Measurements from ENCODE around the gene PITPNC1. TPM values are rescaled to one million over a fixed set of nuclear protein-coding genes. Genes with fewer than 3 reads are reported as not detected.

The PITPNC1 gene
- polyA plus RNA-seq, 1 of the 3 experiments (the other 2 are of a cell fraction) = 18.4 TPM

DNA sequence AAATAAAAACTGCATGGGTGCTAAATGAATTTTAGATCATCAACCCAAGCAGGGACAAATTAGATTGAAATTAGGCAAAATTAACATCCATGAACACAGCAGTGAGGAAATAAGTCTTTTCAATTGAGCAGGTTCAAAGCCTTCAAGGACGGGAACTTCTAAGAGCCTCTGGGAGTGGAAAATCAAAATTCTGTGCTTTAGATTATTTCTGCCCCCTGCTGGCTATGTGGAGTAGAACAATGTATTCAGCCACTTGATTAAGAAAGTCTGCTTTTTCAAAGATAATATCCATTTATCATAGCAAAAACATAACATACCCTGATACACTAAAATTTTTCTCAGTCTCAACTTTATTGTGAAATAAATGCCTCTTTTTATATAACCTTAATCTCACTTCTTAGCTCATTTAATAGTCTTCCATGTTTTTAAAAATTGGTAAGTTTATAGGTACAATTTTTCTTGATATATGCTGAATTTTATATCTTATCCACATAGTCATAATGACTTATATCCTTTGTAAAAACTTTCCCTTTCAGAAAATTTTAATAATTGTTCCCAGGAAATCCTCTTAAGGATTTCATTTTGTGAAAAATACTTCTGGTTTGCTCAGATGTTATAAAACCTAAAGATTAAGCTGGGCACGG lies 312.6 kb downstream of the PITPNC1 start:
- no peaks in the 10 kb centered on the region for H3K9me2 ChIP-seq
- TF ChIP-seq CHD2 (IDR thresholded peaks at IDR 0.05; ENCODE audit: low read length, partially characterized antibody) (peak; percentile 24), POLR2AphosphoS5 (IDR thresholded peaks at IDR 0.05; ENCODE audit: low read depth, low read length) (no peak), NRF1 (IDR thresholded peaks at IDR 0.05; ENCODE audit: low read depth, low read length) (peak; percentile 31), CTCF (IDR thresholded peaks at IDR 0.05) (peak; percentile 99), SMC3 (IDR thresholded peaks at IDR 0.05; ENCODE audit: low read depth, low read length) (peak; percentile 87), JUND (IDR thresholded peaks at IDR 0.05) (no peak), YY1 (IDR thresholded peaks at IDR 0.05; ENCODE audit: low read depth) (no peak), EZH2phosphoT487 (IDR thresholded peaks at IDR 0.05; ENCODE audit: borderline replicate concordance, low read depth) (no peak), FOXM1 (IDR thresholded peaks at IDR 0.05; ENCODE audit: low read depth) (no peak), RXRA (IDR thresholded peaks at IDR 0.05; ENCODE audit: borderline replicate concordance, low read depth) (no peak), RCOR1 (IDR thresholded peaks at IDR 0.05; ENCODE audit: low read length) (peak; percentile 33; the same call in 1 of the 2 replicates), MXI1 (IDR thresholded peaks at IDR 0.05; ENCODE audit: low read depth, low read length) (no peak), TCF12 (IDR thresholded peaks at IDR 0.05) (peak; percentile 10; the same call in 1 of the 2 replicates), FOSL2 (IDR thresholded peaks at IDR 0.05; ENCODE audit: borderline replicate concordance, low read depth) (no peak), FOXJ3 (CRISPR knock-in tag; IDR thresholded peaks at IDR 0.05) (no peak), USF1 (IDR thresholded peaks at IDR 0.05; ENCODE audit: borderline replicate concordance, low read depth) (no peak), TAF1 (IDR thresholded peaks at IDR 0.05; ENCODE audit: borderline replicate concordance, low read depth, low read length) (no peak), EP300 (IDR thresholded peaks at IDR 0.05; ENCODE audit: borderline replicate concordance in 1 of 2, low read depth in 1 of 2, low read length in 1 of 2) (no peak), RFX5 (IDR thresholded peaks at IDR 0.05; ENCODE audit: low read length) (no peak)
- TF ChIP-seq, protein P1, sequence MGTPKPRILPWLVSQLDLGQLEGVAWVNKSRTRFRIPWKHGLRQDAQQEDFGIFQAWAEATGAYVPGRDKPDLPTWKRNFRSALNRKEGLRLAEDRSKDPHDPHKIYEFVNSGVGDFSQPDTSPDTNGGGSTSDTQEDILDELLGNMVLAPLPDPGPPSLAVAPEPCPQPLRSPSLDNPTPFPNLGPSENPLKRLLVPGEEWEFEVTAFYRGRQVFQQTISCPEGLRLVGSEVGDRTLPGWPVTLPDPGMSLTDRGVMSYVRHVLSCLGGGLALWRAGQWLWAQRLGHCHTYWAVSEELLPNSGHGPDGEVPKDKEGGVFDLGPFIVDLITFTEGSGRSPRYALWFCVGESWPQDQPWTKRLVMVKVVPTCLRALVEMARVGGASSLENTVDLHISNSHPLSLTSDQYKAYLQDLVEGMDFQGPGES (IDR thresholded peaks at IDR 0.05; ENCODE audit: low read depth, low read length) = 0 out of 2 replicates have a peak, but pooled peaks have one; percentile 5
- TF ChIP-seq, protein P2, sequence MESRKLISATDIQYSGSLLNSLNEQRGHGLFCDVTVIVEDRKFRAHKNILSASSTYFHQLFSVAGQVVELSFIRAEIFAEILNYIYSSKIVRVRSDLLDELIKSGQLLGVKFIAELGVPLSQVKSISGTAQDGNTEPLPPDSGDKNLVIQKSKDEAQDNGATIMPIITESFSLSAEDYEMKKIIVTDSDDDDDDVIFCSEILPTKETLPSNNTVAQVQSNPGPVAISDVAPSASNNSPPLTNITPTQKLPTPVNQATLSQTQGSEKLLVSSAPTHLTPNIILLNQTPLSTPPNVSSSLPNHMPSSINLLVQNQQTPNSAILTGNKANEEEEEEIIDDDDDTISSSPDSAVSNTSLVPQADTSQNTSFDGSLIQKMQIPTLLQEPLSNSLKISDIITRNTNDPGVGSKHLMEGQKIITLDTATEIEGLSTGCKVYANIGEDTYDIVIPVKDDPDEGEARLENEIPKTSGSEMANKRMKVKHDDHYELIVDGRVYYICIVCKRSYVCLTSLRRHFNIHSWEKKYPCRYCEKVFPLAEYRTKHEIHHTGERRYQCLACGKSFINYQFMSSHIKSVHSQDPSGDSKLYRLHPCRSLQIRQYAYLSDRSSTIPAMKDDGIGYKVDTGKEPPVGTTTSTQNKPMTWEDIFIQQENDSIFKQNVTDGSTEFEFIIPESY (IDR thresholded peaks at IDR 0.05; ENCODE audit: borderline replicate concordance, low read depth) = no peak
- TF ChIP-seq, protein P3, sequence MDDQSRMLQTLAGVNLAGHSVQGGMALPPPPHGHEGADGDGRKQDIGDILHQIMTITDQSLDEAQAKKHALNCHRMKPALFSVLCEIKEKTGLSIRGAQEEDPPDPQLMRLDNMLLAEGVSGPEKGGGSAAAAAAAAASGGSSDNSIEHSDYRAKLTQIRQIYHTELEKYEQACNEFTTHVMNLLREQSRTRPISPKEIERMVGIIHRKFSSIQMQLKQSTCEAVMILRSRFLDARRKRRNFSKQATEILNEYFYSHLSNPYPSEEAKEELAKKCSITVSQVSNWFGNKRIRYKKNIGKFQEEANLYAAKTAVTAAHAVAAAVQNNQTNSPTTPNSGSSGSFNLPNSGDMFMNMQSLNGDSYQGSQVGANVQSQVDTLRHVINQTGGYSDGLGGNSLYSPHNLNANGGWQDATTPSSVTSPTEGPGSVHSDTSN (IDR thresholded peaks at IDR 0.05) = no peak

More for the DNA sequence above, 312.6 kb downstream of the PITPNC1 start:
- ChIA-PET POLR2A (interaction anchor here (0.8 kb wide), 1 partner anchor 9 kb away, joined by 3 read pairs; no protein-coding TSS in a partner anchor), CTCF (interaction anchor here (0.6 to 16.1 kb wide), 46 partner anchors 8 to 533 kb away, joined by 3 to 241 read pairs (median 4); partner anchors contain the start of genes PITPNC1 and PSMD12)
- peaks cover 3% of the 10 kb centered on the region for H3F3A ChIP-seq (replicated peaks; ENCODE audit: insufficient read depth)
- no peaks in the 10 kb centered on the region for H3K9me3 ChIP-seq
- no peaks in the 10 kb centered on the region for H3K79me2 ChIP-seq (ENCODE audit: insufficient read depth)
- peak; percentile 77 for DNase-seq
- H4K20me1 ChIP-seq (ENCODE audit: insufficient read depth) = no peaks in the 10 kb centered on the region
- no peak overlapping the region for H3K9ac ChIP-seq
- H3K27me3 ChIP-seq (ENCODE audit: insufficient read depth) = no peaks in the 10 kb centered on the region
- peak overlapping the region in 1 of 2 experiments; percentile 2; a peak in 1 of 4 replicates for H3K27ac ChIP-seq (ENCODE audit: low read depth in 2 of 2, low read length in 1 of 2)
- H3K4me3 ChIP-seq (ENCODE audit: low read depth in 2 of 2, low read length in 1 of 2) = no peak overlapping the region
- peaks cover 0 to 24% of the 10 kb centered on the region in 2 experiments for H3K36me3 ChIP-seq (replicated peaks in 1 of 2; ENCODE audit: control insufficient read depth in 1 of 2, insufficient read depth in 2 of 2, low read length in 1 of 2)
- H3K4me2 ChIP-seq = no peak overlapping the region
- WGBS (ENCODE audit: low lambda C conversion rate) = 55% methylated on average over 2 of the region's 2 CpGs
- peak overlapping the region; percentile 37; the same call in 1 of the 2 replicates for H2AFZ ChIP-seq (ENCODE audit: low read depth)
- H3K4me1 ChIP-seq (ENCODE audit: control insufficient read depth in 1 of 2, insufficient read depth in 2 of 2, low read depth in 1 of 2, low read length in 1 of 2) = no peaks in the 10 kb centered on the region
